NCI-H2227 (cell line): Measurements from ENCODE around the gene OXSM.
A peak's percentile ranks its signal among the peaks of the same experiment; 100 is the strongest.

Experiments used
- DNase-seq: peaks from one replicate; lab custom pipeline; 2025; ENCODE audit not compliant: unreplicated experiment; lab: John Stamatoyannopoulos, UW

OXSM gene

GRCh38 chr3:25803833-25804232 lies 13.9 kb downstream of the OXSM start:
- DNase-seq, result no peak

GRCh38 chr3:25804676-25805075 lies 14.8 kb downstream of the OXSM start:
- DNase-seq, result no peak

DNA sequence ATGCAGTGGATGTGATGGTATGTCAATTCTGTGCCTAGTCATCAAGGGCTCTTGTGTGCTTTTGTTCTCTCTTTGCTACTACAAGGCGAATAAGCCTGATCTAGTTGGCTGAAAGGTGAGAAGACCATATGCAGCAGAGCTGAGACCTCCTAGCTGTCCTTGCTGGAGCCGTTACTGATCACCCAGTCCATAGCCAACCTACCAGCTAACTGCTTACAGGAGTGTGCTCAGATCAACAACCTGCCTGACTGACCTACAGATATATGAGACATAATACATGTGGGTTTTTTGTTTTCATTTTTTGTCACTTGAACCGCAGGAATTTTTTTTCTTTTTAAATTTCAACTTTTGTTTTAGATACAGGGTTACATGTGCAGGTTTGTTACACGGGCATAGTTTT lies 22.8 kb downstream of the OXSM start:
- DNase-seq, result no peak

DNA sequence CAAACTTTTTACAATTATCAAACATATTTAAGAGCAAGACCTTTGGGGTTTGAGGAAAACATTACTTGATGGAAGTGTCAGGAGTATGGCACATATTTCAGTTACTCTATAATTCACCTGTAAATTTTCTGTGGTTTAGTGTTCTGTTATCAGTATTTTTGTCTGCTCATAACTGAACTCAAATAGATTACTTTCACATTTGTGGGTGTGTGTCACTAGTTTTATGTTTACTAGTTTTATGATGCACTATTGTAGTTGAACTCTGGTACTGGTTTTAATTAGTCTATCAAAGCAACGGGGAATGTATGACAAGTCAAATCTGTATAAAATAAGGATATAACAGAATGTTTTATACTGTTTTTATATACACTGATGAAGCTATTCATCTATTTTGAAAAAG lies 27.2 kb downstream of the OXSM start:
- no peak for DNase-seq

DNA sequence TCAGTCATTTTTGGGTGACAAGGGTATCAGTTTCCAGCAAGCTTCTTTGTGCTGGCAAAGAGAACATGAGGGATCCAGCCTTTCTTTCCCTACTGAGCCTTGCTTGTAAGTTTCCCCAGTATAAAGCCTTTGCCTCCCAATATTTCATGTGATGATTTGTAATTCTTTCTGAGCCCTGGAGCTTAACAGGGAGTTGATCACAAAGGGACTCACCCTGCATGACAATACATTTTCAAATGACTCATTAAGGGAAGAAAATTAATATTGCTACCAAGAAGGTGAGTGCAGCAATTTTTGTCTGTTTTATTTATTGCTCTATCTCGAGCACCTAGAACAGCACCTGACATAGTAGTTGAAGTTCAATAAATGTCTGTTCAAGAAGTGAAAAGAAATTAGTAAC lies 27.7 kb downstream of the OXSM start:
- no peak for DNase-seq

DNA sequence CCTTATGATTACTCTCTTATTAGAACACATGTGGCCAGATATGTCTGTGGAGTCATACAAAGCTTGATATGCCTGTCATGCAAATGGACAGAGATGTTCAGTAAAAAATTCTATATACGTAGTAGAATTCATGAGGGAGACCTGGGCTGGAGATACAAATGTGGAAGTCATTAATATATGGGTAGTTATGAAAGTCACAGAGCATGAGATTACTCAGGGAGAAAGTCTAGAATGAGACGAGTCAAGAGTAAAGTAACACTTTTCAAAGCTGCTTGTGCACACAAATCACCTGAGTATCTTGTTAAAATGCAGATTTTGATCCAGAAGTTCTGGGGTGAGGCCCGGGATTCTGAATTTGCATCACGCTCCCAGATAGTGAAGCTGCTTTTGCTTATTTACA lies 28.4 kb downstream of the OXSM start:
- DNase-seq, result no peak

DNA sequence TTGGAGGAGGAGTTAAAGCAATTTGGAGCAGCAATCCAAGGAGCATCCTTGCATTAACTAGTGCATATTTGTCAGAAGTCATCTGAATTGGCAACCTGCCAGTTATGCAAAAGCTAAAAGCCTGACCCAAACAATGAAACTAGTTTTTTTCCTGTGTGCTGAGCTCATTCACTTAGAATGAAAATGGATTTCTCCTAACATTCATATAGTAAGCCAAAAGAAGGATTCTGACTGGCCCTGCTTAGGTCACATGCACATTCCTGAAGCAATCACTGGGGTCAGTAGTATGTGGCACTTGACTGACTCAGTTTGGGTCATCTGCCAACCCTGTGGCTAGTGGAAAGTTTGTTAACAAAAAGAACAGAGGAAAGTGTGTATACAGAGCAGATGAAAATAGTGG lies 30.5 kb downstream of the OXSM start:
- DNase-seq, result no peak

DNA sequence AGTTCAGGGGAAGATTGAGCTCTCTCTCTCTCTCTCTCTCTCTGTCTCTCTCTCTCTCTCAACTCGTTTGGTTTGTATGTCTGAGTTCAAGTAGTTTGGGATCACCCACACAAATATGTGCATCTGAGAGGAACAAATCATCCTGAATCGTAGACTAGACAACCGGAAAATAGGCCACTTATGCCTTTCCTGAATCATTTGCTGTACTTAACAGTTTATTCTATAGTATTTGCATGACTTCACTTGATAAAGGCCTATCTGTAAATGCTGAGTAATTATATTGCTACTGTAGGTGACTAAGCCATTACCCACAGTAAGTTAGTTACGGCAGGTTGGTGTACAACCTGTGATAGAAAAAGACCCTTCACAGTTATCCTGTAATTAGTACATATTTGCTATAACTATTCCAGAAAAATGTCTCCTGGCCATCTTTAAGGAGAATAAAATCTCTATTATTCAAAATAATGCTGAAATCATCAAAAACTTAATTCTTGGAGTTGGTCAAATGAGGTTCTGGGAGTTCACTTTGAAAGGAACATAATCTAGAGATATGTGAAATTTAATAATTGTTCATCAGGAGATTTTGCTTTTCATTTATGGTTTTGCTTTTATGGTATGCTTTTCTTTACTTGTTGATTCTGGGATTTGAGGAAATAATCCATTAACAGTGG lies 31.1 kb downstream of the OXSM start:
- DNase-seq, result no peak

GRCh38 chr3:25821746-25822573 lies 32.1 kb downstream of the OXSM start:
- no peak for DNase-seq

- no peak for DNase-seq
These were observed 33.4 kb downstream of the OXSM start for GRCh38 chr3:25823314-25823713.

- no peak for DNase-seq
These were observed 36.6 kb downstream of the OXSM start for GRCh38 chr3:25826510-25826909.

- no peak for DNase-seq
These were observed 40.7 kb downstream of the OXSM start for GRCh38 chr3:25830373-25831280.

DNA sequence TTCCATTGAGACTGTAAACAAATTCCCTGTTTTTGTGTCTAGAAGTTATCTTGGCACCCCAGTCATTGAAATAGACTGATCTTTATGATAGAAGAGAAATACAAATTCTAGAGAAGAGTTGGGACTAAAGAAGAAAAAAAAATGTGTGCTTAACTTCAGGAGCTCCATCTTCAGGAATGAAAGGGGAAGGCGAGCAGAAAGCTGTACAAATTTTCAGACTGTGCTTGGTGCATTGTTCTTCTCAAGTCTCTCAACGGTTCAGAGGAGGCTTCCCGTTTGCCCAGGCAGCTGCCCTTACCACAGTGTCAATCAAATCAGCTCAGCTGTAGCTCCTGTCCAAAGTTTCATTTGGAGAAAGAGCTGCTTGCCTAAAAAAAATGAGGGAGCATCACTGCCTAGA lies 41.7 kb downstream of the OXSM start:
- DNase-seq, result peak; percentile 3

DNA sequence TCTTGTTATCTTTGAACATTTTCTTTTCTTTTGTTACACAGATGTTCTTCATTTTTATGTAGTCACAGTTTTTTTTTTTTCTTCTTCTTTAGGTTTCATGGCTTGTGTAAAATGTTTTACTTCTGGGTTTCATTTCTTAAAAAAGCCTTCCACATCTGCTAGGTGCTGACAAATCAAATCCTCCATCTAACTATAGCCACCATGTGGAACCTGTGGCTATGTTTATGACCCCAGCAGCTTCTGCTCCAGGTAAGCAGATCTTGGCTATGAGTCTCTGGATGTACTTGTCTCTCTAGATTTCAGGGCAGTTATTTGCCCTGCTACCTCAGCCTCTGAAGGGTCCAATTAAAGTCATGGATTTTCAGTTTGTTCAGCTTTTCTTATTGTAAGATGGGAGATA lies 44.5 kb downstream of the OXSM start:
- DNase-seq, result no peak

- no peak for DNase-seq
These were observed 46.7 kb downstream of the OXSM start for GRCh38 chr3:25836579-25836978.

DNA sequence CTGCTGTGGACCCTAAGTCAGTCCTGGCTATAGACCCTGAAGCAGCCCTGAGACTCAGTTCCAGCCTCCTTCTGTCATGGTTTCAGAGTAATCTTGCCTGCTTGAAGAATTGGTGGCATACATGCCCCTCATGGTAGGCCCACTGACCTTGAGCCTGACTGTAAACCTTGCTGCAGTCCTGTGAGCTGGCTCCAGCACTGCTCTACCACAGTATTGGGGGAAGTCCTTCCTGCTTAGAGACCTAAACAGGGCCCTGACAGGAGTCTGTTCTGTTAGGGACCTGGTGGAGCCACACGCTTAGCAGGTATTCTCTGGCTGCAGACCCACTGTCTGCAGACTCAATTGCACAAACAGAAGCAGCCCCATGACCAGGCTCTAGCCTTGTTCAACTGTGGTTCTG lies 47.1 kb downstream of the OXSM start:
- no peak for DNase-seq

DNA sequence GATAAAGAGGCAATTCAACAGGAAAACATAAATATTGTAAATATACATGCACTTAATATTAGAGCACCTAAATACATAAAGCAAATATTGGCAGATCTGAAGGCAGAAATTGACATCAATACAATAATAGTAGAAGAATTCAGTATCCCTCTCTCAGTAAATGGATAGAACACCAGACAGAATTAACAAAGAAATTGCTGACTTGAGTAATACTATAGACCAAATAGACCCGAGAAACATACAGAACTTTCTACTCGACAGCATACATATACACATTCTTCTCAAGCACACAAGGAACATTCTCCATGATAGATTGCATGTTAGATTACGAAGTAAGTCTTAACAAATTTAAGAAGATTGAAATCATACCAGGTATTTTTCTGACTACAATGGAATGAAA lies 50.2 kb downstream of the OXSM start:
- DNase-seq, result no peak

- no peak for DNase-seq
These were observed 53.4 kb downstream of the OXSM start for GRCh38 chr3:25843332-25843731.
